ENCODE results near the gene DDX50. TPM values are rescaled to one million over a fixed set of nuclear protein-coding genes. Genes with fewer than 3 reads are reported as not detected.

The DDX50 gene
- total RNA-seq, 2 experiments from 2014 or later: 49.3 to 51.4 TPM

Other genes with a start within 250 kb of the DDX50 start
- 10 to 100 TPM; 68.6 to 93.5 TPM for gene CCAR1, start 180.1 kb upstream of the DDX50 start, total RNA-seq
- under 1 TPM; 0.31 to 0.67 TPM for gene STOX1, start 73.8 kb upstream of the DDX50 start, total RNA-seq
- gene DDX21, start 54.9 kb downstream of the DDX50 start, total RNA-seq: 10 to 100 TPM; 63.8 to 65.1 TPM
- 10 to 100 TPM; 13.7 TPM for gene KIFBP, start 87.5 kb downstream of the DDX50 start, total RNA-seq
- 100 to 1,000 TPM; 162 to 167 TPM for gene SRGN, start 186.8 kb downstream of the DDX50 start, total RNA-seq
- 10 to 100 TPM; 46.7 to 49.7 TPM for gene VPS26A, start 222.9 kb downstream of the DDX50 start, total RNA-seq

Data from activated naive CD8-positive, alpha-beta T cell treated with anti-CD3 and anti-CD28 coated beads, Interleukin-2, amount 10 ng/mL, durations not matched to agents 7 days and 5 days (primary cell).